Panc1 (cell line): ENCODE data around the gene TMSB15C.

ENCODE experiments used
- POLR2AphosphoS5 ChIP-seq: IDR thresholded peaks from 2 replicates; pipeline ENCODE4 v1.6.1; 2012; ENCODE audit warnings: mild to moderate bottlenecking, low read depth, low read length, moderate library complexity
- SIN3A ChIP-seq: IDR thresholded peaks from 2 replicates; pipeline ENCODE4 v1.6.1; 2012; ENCODE audit warnings: low read depth, mild to moderate bottlenecking, low read length, moderate library complexity, borderline replicate concordance; ENCODE audit not compliant: insufficient read depth
- TCF7L2 ChIP-seq: IDR thresholded peaks from 2 replicates; pipeline ENCODE4 v1.6.1; 2011; ENCODE audit warnings: mild to moderate bottlenecking, low read depth, low read length, inconsistent platforms
- TF ChIP-seq, protein P1 (sequence below): fragments of 450-650 bp; IDR thresholded peaks from 2 replicates; pipeline ENCODE4 v1.5.1; 2017; ENCODE audit warnings: mild to moderate bottlenecking
- TF ChIP-seq, protein P2 (sequence below), 2 experiments: IDR thresholded peaks; 2 replicates each; pipeline ENCODE4 v1.6.1; 2011 to 2012; ENCODE audit warnings: low read depth in 2 of 2, control low read depth in 1 of 2, low read length in 1 of 2, mild to moderate bottlenecking in 1 of 2, moderate library complexity in 1 of 2; ENCODE audit not compliant: insufficient read depth in 1 of 2

- TF ChIP-seq, protein P1, sequence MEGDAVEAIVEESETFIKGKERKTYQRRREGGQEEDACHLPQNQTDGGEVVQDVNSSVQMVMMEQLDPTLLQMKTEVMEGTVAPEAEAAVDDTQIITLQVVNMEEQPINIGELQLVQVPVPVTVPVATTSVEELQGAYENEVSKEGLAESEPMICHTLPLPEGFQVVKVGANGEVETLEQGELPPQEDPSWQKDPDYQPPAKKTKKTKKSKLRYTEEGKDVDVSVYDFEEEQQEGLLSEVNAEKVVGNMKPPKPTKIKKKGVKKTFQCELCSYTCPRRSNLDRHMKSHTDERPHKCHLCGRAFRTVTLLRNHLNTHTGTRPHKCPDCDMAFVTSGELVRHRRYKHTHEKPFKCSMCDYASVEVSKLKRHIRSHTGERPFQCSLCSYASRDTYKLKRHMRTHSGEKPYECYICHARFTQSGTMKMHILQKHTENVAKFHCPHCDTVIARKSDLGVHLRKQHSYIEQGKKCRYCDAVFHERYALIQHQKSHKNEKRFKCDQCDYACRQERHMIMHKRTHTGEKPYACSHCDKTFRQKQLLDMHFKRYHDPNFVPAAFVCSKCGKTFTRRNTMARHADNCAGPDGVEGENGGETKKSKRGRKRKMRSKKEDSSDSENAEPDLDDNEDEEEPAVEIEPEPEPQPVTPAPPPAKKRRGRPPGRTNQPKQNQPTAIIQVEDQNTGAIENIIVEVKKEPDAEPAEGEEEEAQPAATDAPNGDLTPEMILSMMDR, result no peak
- TF ChIP-seq POLR2AphosphoS5 (no peak), SIN3A (no peak), TCF7L2 (no peak)
- TF ChIP-seq, protein P2, sequence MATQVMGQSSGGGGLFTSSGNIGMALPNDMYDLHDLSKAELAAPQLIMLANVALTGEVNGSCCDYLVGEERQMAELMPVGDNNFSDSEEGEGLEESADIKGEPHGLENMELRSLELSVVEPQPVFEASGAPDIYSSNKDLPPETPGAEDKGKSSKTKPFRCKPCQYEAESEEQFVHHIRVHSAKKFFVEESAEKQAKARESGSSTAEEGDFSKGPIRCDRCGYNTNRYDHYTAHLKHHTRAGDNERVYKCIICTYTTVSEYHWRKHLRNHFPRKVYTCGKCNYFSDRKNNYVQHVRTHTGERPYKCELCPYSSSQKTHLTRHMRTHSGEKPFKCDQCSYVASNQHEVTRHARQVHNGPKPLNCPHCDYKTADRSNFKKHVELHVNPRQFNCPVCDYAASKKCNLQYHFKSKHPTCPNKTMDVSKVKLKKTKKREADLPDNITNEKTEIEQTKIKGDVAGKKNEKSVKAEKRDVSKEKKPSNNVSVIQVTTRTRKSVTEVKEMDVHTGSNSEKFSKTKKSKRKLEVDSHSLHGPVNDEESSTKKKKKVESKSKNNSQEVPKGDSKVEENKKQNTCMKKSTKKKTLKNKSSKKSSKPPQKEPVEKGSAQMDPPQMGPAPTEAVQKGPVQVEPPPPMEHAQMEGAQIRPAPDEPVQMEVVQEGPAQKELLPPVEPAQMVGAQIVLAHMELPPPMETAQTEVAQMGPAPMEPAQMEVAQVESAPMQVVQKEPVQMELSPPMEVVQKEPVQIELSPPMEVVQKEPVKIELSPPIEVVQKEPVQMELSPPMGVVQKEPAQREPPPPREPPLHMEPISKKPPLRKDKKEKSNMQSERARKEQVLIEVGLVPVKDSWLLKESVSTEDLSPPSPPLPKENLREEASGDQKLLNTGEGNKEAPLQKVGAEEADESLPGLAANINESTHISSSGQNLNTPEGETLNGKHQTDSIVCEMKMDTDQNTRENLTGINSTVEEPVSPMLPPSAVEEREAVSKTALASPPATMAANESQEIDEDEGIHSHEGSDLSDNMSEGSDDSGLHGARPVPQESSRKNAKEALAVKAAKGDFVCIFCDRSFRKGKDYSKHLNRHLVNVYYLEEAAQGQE (IDR thresholded peaks at IDR 0.05; ENCODE audit: insufficient read depth in 1 of 2, low read depth in 2 of 2, low read length in 1 of 2), result no peak
These were observed 29.6 kb upstream of the TMSB15C start for GRCh38 chrX:104105330-104106262.
